ENCODE data around the gene VTI1B.
"Not testable (repeated sequence)": the region's sequence is repeated elsewhere in the genome, so short reads cannot be mapped to it uniquely, and the experiment has no call there.

DNA sequence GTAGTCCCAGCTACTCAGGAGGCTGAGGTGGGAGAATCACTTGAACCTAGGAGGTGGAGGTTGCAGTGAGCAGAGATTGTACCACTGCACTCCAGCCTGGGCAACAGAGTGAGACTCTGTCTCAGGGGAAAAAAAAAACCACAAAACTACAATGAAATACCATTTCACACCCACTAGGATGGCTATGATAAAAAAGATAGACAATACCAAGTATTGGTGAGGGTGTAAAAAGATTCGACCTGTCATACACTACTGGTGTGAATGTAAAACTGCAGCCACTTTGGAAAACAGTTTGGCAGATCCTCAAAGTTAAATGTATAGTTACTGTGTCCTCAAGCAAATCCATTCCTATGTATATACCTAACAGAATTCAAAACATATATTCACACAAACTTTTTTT, 48.3 kb downstream of the VTI1B start:
- not testable (repeated sequence) for TF ChIP-seq BHLHE40 (IDR thresholded peaks at IDR 0.05; ENCODE audit: low read depth, low read length); POLR2A (IDR thresholded peaks at IDR 0.05; ENCODE audit: low read depth, low read length); RFX5 (IDR thresholded peaks at IDR 0.05; ENCODE audit: low read depth, low read length); MAFK (IDR thresholded peaks at IDR 0.05; ENCODE audit: low read depth, low read length); MAZ (IDR thresholded peaks at IDR 0.05; ENCODE audit: borderline replicate concordance, low read depth, low read length)
- TF ChIP-seq, protein P1, sequence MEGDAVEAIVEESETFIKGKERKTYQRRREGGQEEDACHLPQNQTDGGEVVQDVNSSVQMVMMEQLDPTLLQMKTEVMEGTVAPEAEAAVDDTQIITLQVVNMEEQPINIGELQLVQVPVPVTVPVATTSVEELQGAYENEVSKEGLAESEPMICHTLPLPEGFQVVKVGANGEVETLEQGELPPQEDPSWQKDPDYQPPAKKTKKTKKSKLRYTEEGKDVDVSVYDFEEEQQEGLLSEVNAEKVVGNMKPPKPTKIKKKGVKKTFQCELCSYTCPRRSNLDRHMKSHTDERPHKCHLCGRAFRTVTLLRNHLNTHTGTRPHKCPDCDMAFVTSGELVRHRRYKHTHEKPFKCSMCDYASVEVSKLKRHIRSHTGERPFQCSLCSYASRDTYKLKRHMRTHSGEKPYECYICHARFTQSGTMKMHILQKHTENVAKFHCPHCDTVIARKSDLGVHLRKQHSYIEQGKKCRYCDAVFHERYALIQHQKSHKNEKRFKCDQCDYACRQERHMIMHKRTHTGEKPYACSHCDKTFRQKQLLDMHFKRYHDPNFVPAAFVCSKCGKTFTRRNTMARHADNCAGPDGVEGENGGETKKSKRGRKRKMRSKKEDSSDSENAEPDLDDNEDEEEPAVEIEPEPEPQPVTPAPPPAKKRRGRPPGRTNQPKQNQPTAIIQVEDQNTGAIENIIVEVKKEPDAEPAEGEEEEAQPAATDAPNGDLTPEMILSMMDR (conservative IDR thresholded peaks at IDR 0.05; ENCODE audit: low read depth, low read length): not testable (repeated sequence)
- TF ChIP-seq, protein P2, sequence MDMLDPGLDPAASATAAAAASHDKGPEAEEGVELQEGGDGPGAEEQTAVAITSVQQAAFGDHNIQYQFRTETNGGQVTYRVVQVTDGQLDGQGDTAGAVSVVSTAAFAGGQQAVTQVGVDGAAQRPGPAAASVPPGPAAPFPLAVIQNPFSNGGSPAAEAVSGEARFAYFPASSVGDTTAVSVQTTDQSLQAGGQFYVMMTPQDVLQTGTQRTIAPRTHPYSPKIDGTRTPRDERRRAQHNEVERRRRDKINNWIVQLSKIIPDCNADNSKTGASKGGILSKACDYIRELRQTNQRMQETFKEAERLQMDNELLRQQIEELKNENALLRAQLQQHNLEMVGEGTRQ (IDR thresholded peaks at IDR 0.05; ENCODE audit: low read depth, low read length): not testable (repeated sequence)
- TF ChIP-seq, protein P3, sequence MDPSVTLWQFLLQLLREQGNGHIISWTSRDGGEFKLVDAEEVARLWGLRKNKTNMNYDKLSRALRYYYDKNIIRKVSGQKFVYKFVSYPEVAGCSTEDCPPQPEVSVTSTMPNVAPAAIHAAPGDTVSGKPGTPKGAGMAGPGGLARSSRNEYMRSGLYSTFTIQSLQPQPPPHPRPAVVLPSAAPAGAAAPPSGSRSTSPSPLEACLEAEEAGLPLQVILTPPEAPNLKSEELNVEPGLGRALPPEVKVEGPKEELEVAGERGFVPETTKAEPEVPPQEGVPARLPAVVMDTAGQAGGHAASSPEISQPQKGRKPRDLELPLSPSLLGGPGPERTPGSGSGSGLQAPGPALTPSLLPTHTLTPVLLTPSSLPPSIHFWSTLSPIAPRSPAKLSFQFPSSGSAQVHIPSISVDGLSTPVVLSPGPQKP (IDR thresholded peaks at IDR 0.05; ENCODE audit: borderline replicate concordance, low read depth, low read length): not testable (repeated sequence)

Measured in IMR-90 (cell line).